Heart left ventricle (tissue), 13 donors: ENCODE data around the gene AMIGO3.
"Not testable (repeated sequence)": the region's sequence is repeated elsewhere in the genome, so short reads cannot be mapped to it uniquely, and the experiment has no call there.

Experiments
- CTCF ChIP-seq, 12 donors: fragments of 200-600 bp; sonication (generic) in 4 of 12; IDR thresholded peaks; one replicate each; pipeline versions ENCODE4 v1.5.0 to v1.8.0; 2018 to 2022; ENCODE audit warnings: antibody characterized with exemption in 12 of 12, mild to moderate bottlenecking in 5 of 12
- POLR2A ChIP-seq, 2 donors: fragments of 450-650 bp; IDR thresholded peaks; one replicate each; pipeline ENCODE4 v1.6.1; 2017; ENCODE audit warnings: antibody characterized with exemption in 2 of 2, mild to moderate bottlenecking in 2 of 2, moderate library complexity in 2 of 2
- donor health status: ischemic (EF 13 %, LVEDD 7.1; RV severe dilation, severe dysfunction).
- donor health status: DM: no; HTN: yes; CAD: no.
- donor health status: DM: no; HTN: no; CAD: no.
- donor health status: ischemic (EF 25% LVEDD 6.9; RV normal size, moderate dysfunction).
- donor health status: ischemic (EF 25% LVEDD 5.7; RV mildly dilated, moderate dysfunction).
- donor health status: ischemic (EF 35%, LVEDD 5.7; RV mildly dilated, moderate dysfunction).
- donor health status: nonischemic (EF 11% LVEDD 7.7; RV severe dilation, severe dysfunction).
- donor health status: DM: yes; HTN: yes; CAD: no.
- donor health status: PGD.
- donor health status: ischemic (EF 29% LVEDD 5.4; RV normal size, mild dysfunction).
- donor health status: nonischemic (EF 23%, LVEDD 6.1; RV moderate dilation, normal function).

GRCh38 chr3:49690856-49691255, 28.6 kb downstream of the AMIGO3 start:
- not testable (repeated sequence) for TF ChIP-seq CTCF, POLR2A (IDR thresholded peaks at IDR 0.05)
